Middle frontal gyrus (tissue), 1 donor: Measurements from ENCODE around the gene ZNF423.

Experiments
- DNase-seq: peaks from one replicate; pipeline ENCODE4 v3.0.0-alpha.2; 2015; ENCODE audit warnings: low spot score; ENCODE audit errors: extremely low spot score

Gene ZNF423

GRCh38 chr16:49590166-49590871 is 265.6 kb downstream of the ZNF423 start:
- no peak for DNase-seq

GRCh38 chr16:49589544-49590031 is 266.3 kb downstream of the ZNF423 start:
- DNase-seq = no peak

- no peak for DNase-seq
Observed at GRCh38 chr16:49588729-49589384, 267.1 kb downstream of the ZNF423 start.

GRCh38 chr16:49588026-49588425 is 267.9 kb downstream of the ZNF423 start:
- DNase-seq = no peak

- DNase-seq = no peak
Observed at GRCh38 chr16:49587511-49587910, 268.4 kb downstream of the ZNF423 start.

GRCh38 chr16:49586466-49587450 is 269.2 kb downstream of the ZNF423 start:
- no peak for DNase-seq

GRCh38 chr16:49585143-49585832 is 270.6 kb downstream of the ZNF423 start:
- no peak for DNase-seq

- no peak for DNase-seq
Observed at GRCh38 chr16:49583911-49584310, 272.0 kb downstream of the ZNF423 start.

- DNase-seq = no peak
Observed at GRCh38 chr16:49581630-49582298, 274.1 kb downstream of the ZNF423 start.

- DNase-seq = no peak
Observed at GRCh38 chr16:49580751-49581303, 275.1 kb downstream of the ZNF423 start.

GRCh38 chr16:49578435-49579024 is 277.4 kb downstream of the ZNF423 start:
- no peak for DNase-seq

- DNase-seq = no peak
Observed at GRCh38 chr16:49578018-49578417, 277.9 kb downstream of the ZNF423 start.

GRCh38 chr16:49576941-49577340 is 279.0 kb downstream of the ZNF423 start:
- no peak for DNase-seq

- no peak for DNase-seq
Observed at GRCh38 chr16:49576173-49576494, 279.8 kb downstream of the ZNF423 start.

- DNase-seq = no peak
Observed at GRCh38 chr16:49575346-49576172, 280.4 kb downstream of the ZNF423 start.

GRCh38 chr16:49574826-49575225 is 281.1 kb downstream of the ZNF423 start:
- DNase-seq = no peak

- DNase-seq = no peak
Observed at GRCh38 chr16:49567950-49568349, 288.0 kb downstream of the ZNF423 start.

- DNase-seq = no peak
Observed at GRCh38 chr16:49566432-49566831, 289.5 kb downstream of the ZNF423 start.
